GM18502 (cell line): ENCODE results near the gene KLK5.
"Not testable (repeated sequence)": the region's sequence is repeated elsewhere in the genome, so short reads cannot be mapped to it uniquely, and the experiment has no call there.

Experiments used
- ATAC-seq: cut with Tn5 transposase; IDR thresholded peaks from one replicate; pipeline ENCODE4 v1.9.1; 2021; ENCODE audit warnings: mild to moderate bottlenecking; ENCODE audit not compliant: unreplicated experiment, poor library complexity

Gene KLK5

DNA sequence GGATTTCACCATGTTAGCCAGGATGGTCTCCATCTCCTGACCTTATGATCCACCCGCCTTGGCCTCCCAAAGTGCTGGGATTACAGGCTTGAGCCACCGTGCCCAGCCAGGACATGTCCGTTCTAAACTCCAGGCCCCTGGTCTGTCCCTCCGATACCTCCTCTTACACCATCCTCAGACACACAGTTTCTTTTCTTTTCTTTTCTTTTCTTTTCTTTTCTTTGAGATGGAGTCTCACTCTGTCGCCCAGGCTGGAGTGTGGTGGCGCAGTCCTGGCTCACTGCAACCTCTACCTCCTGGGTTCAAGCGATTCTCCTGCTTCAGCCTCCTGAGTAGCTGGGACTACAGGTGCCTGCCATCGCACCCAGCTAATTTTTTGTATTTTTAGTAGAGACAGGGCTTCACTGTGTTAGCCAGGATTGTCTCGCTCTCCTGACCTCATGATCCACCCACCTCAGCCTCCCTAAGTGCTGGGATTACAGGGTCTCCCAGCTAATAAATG, 56.7 kb downstream of the KLK5 start:
- ATAC-seq, result not testable (repeated sequence)

DNA sequence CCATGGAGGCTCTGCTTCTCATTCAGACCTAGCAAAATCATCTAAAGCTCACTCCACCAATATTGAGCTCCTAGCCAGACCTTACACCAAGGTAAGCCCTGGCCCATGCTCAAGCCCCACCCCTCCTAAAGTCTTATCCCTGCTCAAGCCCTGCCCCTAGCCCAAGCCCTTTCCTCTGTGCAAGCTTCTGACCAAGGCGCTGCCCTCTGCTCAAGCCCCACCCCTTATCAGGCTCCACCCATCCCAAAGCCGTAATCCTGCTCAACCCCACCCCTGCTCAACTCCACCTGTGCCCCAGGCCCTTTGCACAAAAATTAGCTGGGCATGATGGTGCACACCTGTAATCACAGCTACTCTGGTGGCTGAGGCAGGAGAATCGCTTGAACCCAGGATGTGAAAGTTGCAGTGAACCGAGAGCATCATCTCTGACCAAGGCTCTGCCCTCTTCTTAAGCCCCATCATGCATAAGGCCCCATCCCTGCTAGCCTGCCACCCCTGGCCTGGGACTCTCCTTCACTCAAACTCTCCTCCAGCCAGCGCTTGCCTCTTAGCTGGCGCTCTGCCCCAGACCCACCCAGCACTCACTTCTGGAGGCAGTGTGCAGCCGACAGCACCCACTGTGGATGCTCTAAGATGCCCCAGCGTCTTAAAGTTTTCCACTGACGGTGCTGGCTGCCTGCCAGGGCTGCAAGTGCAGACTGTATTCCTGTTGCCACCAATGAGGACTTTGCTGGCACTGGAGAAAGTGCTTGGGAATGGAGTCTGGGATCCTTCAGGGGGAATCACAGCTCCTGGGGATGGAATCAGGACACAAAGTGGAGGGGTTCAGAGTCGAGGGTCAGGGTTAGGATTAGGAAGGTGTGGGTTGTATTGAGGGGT, 58.1 kb downstream of the KLK5 start:
- ATAC-seq, result no peak
